A549 (cell line): ENCODE data around the gene IL19. TPM values are rescaled to one million over a fixed set of nuclear protein-coding genes. Genes with fewer than 3 reads are reported as not detected.

ENCODE experiments used
- ATAC-seq, 2 experiments: fragments of 200-7000 bp in 1 of 2; fragments of >200 bp in 1 of 2; cut with Nextera tagmentation in 1 of 2; cut with Tn5 transposase in 1 of 2; 3 replicates each; pipeline versions ENCODE4 v1.8.0 to v1.9.1; 2018 to 2020; ENCODE audit warnings: mild to moderate bottlenecking in 1 of 2, moderate library complexity in 1 of 2
- CTCF ChIA-PET: fragments of 300-600 bp; sonication (Branson Sonifier 250); formaldehyde crosslinking; extraction: SDS; loops from one replicate; lab custom pipeline; 2021; ENCODE audit warnings: antibody characterized with exemption, inconsistent platforms; lab: Yijun Ruan, JAX
- POLR2A ChIA-PET: fragments of 350-600 bp; formaldehyde crosslinking; extraction: SDS; loops from one replicate; lab custom pipeline; 2021; ENCODE audit warnings: antibody characterized with exemption, inconsistent platforms; lab: Yijun Ruan, JAX
- DNase-seq, 2 experiments: peaks; one replicate each; pipeline versions ENCODE4 v3.0.0 to v3.0.0-alpha.2; 2011 to 2016; ENCODE audit warnings: low read depth in 1 of 2, low spot score in 1 of 2
- FAIRE-seq: peaks from 2 replicates; lab custom pipeline; 2011; peaks lifted over from hg19 to GRCh38; lab: Jason Lieb, UNC
- H3K27ac ChIP-seq, 2 experiments: fragments of >200 bp; sonication (Bioruptor Twin); formaldehyde crosslinking; 3 replicates each; pipeline ENCODE4 v1.5.1; 2016 to 2017
- H3K4me1 ChIP-seq: fragments of >200 bp; sonication (Bioruptor Twin); formaldehyde crosslinking; 3 replicates; pipeline ENCODE4 v1.6.1; 2016
- H3K4me2 ChIP-seq: fragments of >200 bp; sonication (Bioruptor Twin); formaldehyde crosslinking; 3 replicates; pipeline ENCODE4 v1.6.1; 2016
- H3K4me3 ChIP-seq: fragments of >200 bp; sonication (Bioruptor Twin); formaldehyde crosslinking; 3 replicates; pipeline ENCODE4 v1.5.1; 2016
- H3K9me3 ChIP-seq: fragments of >200 bp; sonication (Bioruptor Twin); formaldehyde crosslinking; 3 replicates; pipeline ENCODE4 v1.6.1; 2016
- ATOH8 ChIP-seq: fragments of 250-450 bp; sonication (Bioruptor Pico); IDR thresholded peaks from 2 replicates; pipeline ENCODE4 v1.5.0; 2020; ENCODE audit warnings: low read depth, mild to moderate bottlenecking, moderate library complexity
- BHLHE40 ChIP-seq: IDR thresholded peaks from 2 replicates; pipeline ENCODE4 v1.6.1; 2012; ENCODE audit warnings: low read depth, low read length, inconsistent platforms
- CBX8 ChIP-seq: fragments of 200-600 bp; sonication (generic); IDR thresholded peaks from 2 replicates; pipeline ENCODE4 v1.6.1; 2016
- CHD2 ChIP-seq: fragments of 150-350 bp; IDR thresholded peaks from 2 replicates; pipeline ENCODE4 v1.6.1; 2014; ENCODE audit warnings: low read length; ENCODE audit not compliant: partially characterized antibody
- CTCF ChIP-seq: fragments of >200 bp; sonication (Bioruptor Twin); formaldehyde crosslinking; IDR thresholded peaks from 3 replicates; pipeline ENCODE4 v1.5.1; 2016
- EHMT2 ChIP-seq: fragments of 200-600 bp; sonication (generic); IDR thresholded peaks from 2 replicates; pipeline ENCODE4 v1.6.1; 2016; ENCODE audit warnings: antibody characterized with exemption, low read depth, mild to moderate bottlenecking, moderate library complexity
- ELK1 ChIP-seq: fragments of 150-350 bp; IDR thresholded peaks from 2 replicates; pipeline ENCODE4 v1.6.1; 2014; ENCODE audit warnings: low read depth, mild to moderate bottlenecking, low read length
- HDAC2 ChIP-seq: fragments of 200-600 bp; sonication (generic); IDR thresholded peaks from 2 replicates; pipeline ENCODE4 v1.6.1; 2016
- HEYL ChIP-seq: fragments of 250-450 bp; sonication (Bioruptor Pico); IDR thresholded peaks from 2 replicates; pipeline ENCODE4 v1.8.0; 2021; ENCODE audit warnings: mild to moderate bottlenecking, moderate library complexity
- JUN ChIP-seq, 2 experiments: fragments of >200 bp; sonication (Bioruptor Twin); formaldehyde crosslinking; IDR thresholded peaks; 2 replicates in 1 of 2; 3 replicates in 1 of 2; pipeline ENCODE4 v1.6.1; 2016 to 2017
- JUNB ChIP-seq: fragments of >200 bp; sonication (Bioruptor Twin); formaldehyde crosslinking; IDR thresholded peaks from 2 replicates; pipeline ENCODE4 v1.6.1; 2016
- KDM5A ChIP-seq: fragments of 200-600 bp; sonication (generic); IDR thresholded peaks from 2 replicates; pipeline ENCODE4 v1.6.1; 2016; ENCODE audit warnings: antibody characterized with exemption, mild to moderate bottlenecking
- MAZ ChIP-seq: fragments of 150-350 bp; IDR thresholded peaks from 2 replicates; pipeline ENCODE4 v1.6.1; 2014; ENCODE audit warnings: antibody characterized with exemption, low read depth, low read length, borderline replicate concordance
- MYC ChIP-seq: IDR thresholded peaks from 2 replicates; pipeline ENCODE4 v1.6.1; 2012; ENCODE audit warnings: mild to moderate bottlenecking, inconsistent platforms, low read length, improper control_type of control experiment, borderline replicate concordance
- NR3C1 ChIP-seq: fragments of >200 bp; sonication (Bioruptor Twin); formaldehyde crosslinking; IDR thresholded peaks from 3 replicates; pipeline ENCODE4 v1.6.1; 2017
- PBX3 ChIP-seq: IDR thresholded peaks from 2 replicates; pipeline ENCODE4 v1.6.1; 2012
- PHF8 ChIP-seq: fragments of 200-600 bp; sonication (generic); IDR thresholded peaks from 2 replicates; pipeline ENCODE4 v1.6.1; 2016; ENCODE audit warnings: low read depth, mild to moderate bottlenecking, antibody characterized with exemption, moderate library complexity, borderline replicate concordance
- POLR2AphosphoS2 ChIP-seq: conservative IDR thresholded peaks from 2 replicates; pipeline ENCODE4 v1.6.1; 2012; ENCODE audit warnings: low read length, improper control_type of control experiment, inconsistent platforms
- RAD21 ChIP-seq, 2 experiments: fragments of >200 bp in 1 of 2; sonication (Bioruptor Twin) in 1 of 2; formaldehyde crosslinking in 1 of 2; IDR thresholded peaks in 1 of 2; conservative IDR thresholded peaks in 1 of 2; 2 replicates in 1 of 2; 3 replicates in 1 of 2; pipeline ENCODE4 v1.6.1; 2012 to 2018; ENCODE audit warnings: inconsistent platforms in 1 of 2
- RCOR1 ChIP-seq: fragments of 150-350 bp; IDR thresholded peaks from 2 replicates; pipeline ENCODE4 v1.6.1; 2014; ENCODE audit warnings: antibody characterized with exemption, low read length, low read depth
- REST ChIP-seq: fragments of 200-600 bp; sonication (generic); IDR thresholded peaks from 2 replicates; pipeline ENCODE4 v1.6.1; 2016; ENCODE audit warnings: antibody characterized with exemption, mild to moderate bottlenecking, moderate library complexity
- TFCP2L1 ChIP-seq: fragments of 250-450 bp; sonication (Bioruptor Pico); IDR thresholded peaks from 2 replicates; pipeline ENCODE4 v1.5.0; 2021; ENCODE audit warnings: mild to moderate bottlenecking
- TP53 ChIP-seq: fragments of 250-450 bp; sonication (Bioruptor Pico); IDR thresholded peaks from 2 replicates; pipeline ENCODE4 v1.5.0; 2021; ENCODE audit warnings: mild to moderate bottlenecking, moderate library complexity
- USF2 ChIP-seq: fragments of 450-650 bp; IDR thresholded peaks from 2 replicates; pipeline ENCODE4 v1.6.1; 2014; ENCODE audit warnings: antibody characterized with exemption
- ZNF302 ChIP-seq: fragments of 250-450 bp; sonication (Bioruptor Pico); IDR thresholded peaks from 2 replicates; pipeline ENCODE4 v1.9.0; 2021; ENCODE audit warnings: inconsistent platforms, mild to moderate bottlenecking, moderate library complexity
- WGBS: methylation state at CpG from one replicate; pipeline ENCODE4 v1.1.6; 2017; ENCODE audit errors: missing lambda C conversion rate; 5-methylcytosine and 5-hydroxymethylcytosine counted together
- polyA plus RNA-seq, 4 experiments: library from polyadenylated mRNA; depleted of rRNA in 3 of 4; stranded (reverse); fragments of >200 nt; fragmentation: RNase III in 1 of 4; extraction: RNeasy Plus Mini Kit Qiagen cat#74134 plus additional on column Dnase treatment in 1 of 4; gene quantifications; 2 replicates in 3 of 4; 3 replicates in 1 of 4; pipeline ENCODE4 v1.2.3, GENCODE V29; 2011 to 2017

The IL19 gene
- polyA plus RNA-seq, 2 of the 4 experiments (the other 2 are of a cell fraction), result not detected

- H3K4me3 ChIP-seq, result no peak overlapping the region
- H3K4me1 ChIP-seq, result no peaks in the 10 kb centered on the region
- POLR2A ChIA-PET, result no interaction called here
- WGBS, result 51% methylated on average over 4 of the region's 4 CpGs
- H3K4me2 ChIP-seq, result no peak overlapping the region
- H3K27ac ChIP-seq, result no peak overlapping the region
- DNase-seq (no peak), ATAC-seq (no peak), FAIRE-seq (no peak)
- CTCF ChIA-PET, result interaction anchor here (0.9 to 2.2 kb wide), 7 partner anchors 10 to 114 kb away, joined by 3 to 6 read pairs (median 3); no protein-coding TSS in a partner anchor
- TF ChIP-seq CBX8, result no peak
- no peak for TF ChIP-seq ZNF302
- TF ChIP-seq HDAC2, result no peak
- no peak for TF ChIP-seq KDM5A
- no peak for TF ChIP-seq CHD2
- no peak for TF ChIP-seq ELK1
- TF ChIP-seq MYC, result no peak
- no peak for TF ChIP-seq POLR2AphosphoS2
- TF ChIP-seq RAD21 (conservative IDR thresholded peaks at IDR 0.05 in 1 of 2, IDR thresholded peaks at IDR 0.05 in 1 of 2), result no peak
- TF ChIP-seq JUNB, result no peak
- TF ChIP-seq EHMT2, result no peak
- no peak for TF ChIP-seq HEYL (CRISPR knock-in tag)
- TF ChIP-seq, all 56 proteins: peak for 0
- no peaks in the 10 kb centered on the region for H3K9me3 ChIP-seq
Observed at GRCh38 chr1:206821493-206821892, 50.9 kb downstream of the IL19 start.

GRCh38 chr1:206823727-206824126 lies 53.2 kb downstream of the IL19 start:
- Histone ChIP-seq H3K4me1 (no peaks in the 10 kb centered on the region), H3K4me2 (no peak overlapping the region), H3K27ac (no peak overlapping the region), H3K4me3 (no peak overlapping the region), H3K9me3 (no peaks in the 10 kb centered on the region)
- no peak for FAIRE-seq
- no peak for ATAC-seq
- POLR2A ChIA-PET, result no interaction called here
- TF ChIP-seq TP53 (CRISPR knock-in tag) (no peak), CTCF (no peak), NR3C1 (no peak), REST (no peak), MAZ (no peak), KDM5A (no peak), BHLHE40 (no peak), USF2 (no peak), PHF8 (no peak), TFCP2L1 (CRISPR knock-in tag) (no peak), PBX3 (no peak), JUN (IDR thresholded peaks at IDR 0.05) (no peak), RCOR1 (no peak), ATOH8 (CRISPR knock-in tag) (no peak)
- CTCF ChIA-PET, result interaction anchor here (1.6 kb wide), 1 partner anchor 89 kb away, joined by 3 read pairs; no protein-coding TSS in a partner anchor
- 65% methylated on average over 5 of the region's 5 CpGs for WGBS
- DNase-seq, result no peak
